Osteocyte (in vitro differentiated cells): ENCODE results near the gene PCYOX1L. TPM values are rescaled to one million over a fixed set of nuclear protein-coding genes. Genes with fewer than 3 reads are reported as not detected.
A peak's percentile ranks its signal among the peaks of the same experiment; 100 is the strongest.

ENCODE experiments used
- DNase-seq: peaks from one replicate; pipeline ENCODE4 v3.0.0; 2021; ENCODE audit warnings: mixed read lengths; ENCODE audit not compliant: unreplicated experiment; ENCODE audit errors: extremely low spot score
- H3K27ac Mint-ChIP-seq: one replicate; pipeline ENCODE4 v1.8.0; 2021; ENCODE audit warnings: mild to moderate bottlenecking, mixed read lengths; ENCODE audit not compliant: unreplicated experiment
- H3K27me3 Mint-ChIP-seq: one replicate; pipeline ENCODE4 v1.8.0; 2021; ENCODE audit warnings: mixed read lengths; ENCODE audit not compliant: unreplicated experiment
- H3K36me3 Mint-ChIP-seq: one replicate; pipeline ENCODE4 v1.8.0; 2021; ENCODE audit warnings: mixed read lengths; ENCODE audit not compliant: unreplicated experiment
- H3K4me1 Mint-ChIP-seq: one replicate; pipeline ENCODE4 v1.8.0; 2021; ENCODE audit warnings: mixed read lengths; ENCODE audit not compliant: unreplicated experiment
- H3K4me3 Mint-ChIP-seq: one replicate; pipeline ENCODE4 v1.8.0; 2021; ENCODE audit warnings: mild to moderate bottlenecking, moderate library complexity, mixed read lengths; ENCODE audit not compliant: unreplicated experiment
- H3K9me3 Mint-ChIP-seq: one replicate; pipeline ENCODE4 v1.8.0; 2021; ENCODE audit warnings: mixed read lengths; ENCODE audit not compliant: unreplicated experiment
- CTCF ChIP-seq: fragments of 200-600 bp; sonication (generic); IDR thresholded peaks from 2 replicates; pipeline ENCODE4 v1.5.0; 2021; ENCODE audit warnings: antibody characterized with exemption, mild to moderate bottlenecking, moderate library complexity
- total RNA-seq: library from RNA; stranded (reverse); gene quantifications from 2 replicates; pipeline ENCODE4 v1.2.1, GENCODE V29; 2021

Gene PCYOX1L
- total RNA-seq, 1 donor from 2014 or later: 7.7 TPM

GRCh38 chr5:149360272-149360671 lies 2.4 kb downstream of the PCYOX1L start:
- TF ChIP-seq CTCF: no peak
- no peak for DNase-seq
- H3K4me3 Mint-ChIP-seq: no peak overlapping the region
- H3K27me3 Mint-ChIP-seq: no peaks in the 10 kb centered on the region
- no peaks in the 10 kb centered on the region for H3K9me3 Mint-ChIP-seq
- H3K27ac Mint-ChIP-seq: no peak overlapping the region
- H3K36me3 Mint-ChIP-seq: peaks cover under 1% of the 10 kb centered on the region
- H3K4me1 Mint-ChIP-seq: peaks cover 8% of the 10 kb centered on the region

GRCh38 chr5:149362541-149362940 lies 4.7 kb downstream of the PCYOX1L start:
- peak; percentile 68 for DNase-seq
- no peak for TF ChIP-seq CTCF
- H3K9me3 Mint-ChIP-seq: no peaks in the 10 kb centered on the region
- no peaks in the 10 kb centered on the region for H3K27me3 Mint-ChIP-seq
- peaks cover 7% of the 10 kb centered on the region for H3K4me1 Mint-ChIP-seq
- no peak overlapping the region for H3K4me3 Mint-ChIP-seq
- no peaks in the 10 kb centered on the region for H3K36me3 Mint-ChIP-seq
- no peak overlapping the region for H3K27ac Mint-ChIP-seq

GRCh38 chr5:149363358-149363757 lies 5.5 kb downstream of the PCYOX1L start:
- no peak overlapping the region for H3K27ac Mint-ChIP-seq
- H3K4me3 Mint-ChIP-seq: no peak overlapping the region
- no peak for TF ChIP-seq CTCF
- peaks cover 4% of the 10 kb centered on the region for H3K4me1 Mint-ChIP-seq
- H3K27me3 Mint-ChIP-seq: no peaks in the 10 kb centered on the region
- no peaks in the 10 kb centered on the region for H3K36me3 Mint-ChIP-seq
- DNase-seq: peak; percentile 21
- H3K9me3 Mint-ChIP-seq: no peaks in the 10 kb centered on the region

GRCh38 chr5:149363936-149364335 lies 6.1 kb downstream of the PCYOX1L start:
- Mint-ChIP-seq H3K4me3 (no peak overlapping the region), H3K4me1 (peaks cover 2% of the 10 kb centered on the region), H3K27ac (no peak overlapping the region), H3K36me3 (no peaks in the 10 kb centered on the region), H3K9me3 (no peaks in the 10 kb centered on the region), H3K27me3 (no peaks in the 10 kb centered on the region)
- no peak for TF ChIP-seq CTCF
- DNase-seq: peak; percentile 75

- peak; percentile 59 for DNase-seq
- Mint-ChIP-seq H3K27me3 (no peaks in the 10 kb centered on the region), H3K4me3 (no peak overlapping the region), H3K27ac (no peak overlapping the region), H3K4me1 (peaks cover 2% of the 10 kb centered on the region), H3K9me3 (no peaks in the 10 kb centered on the region), H3K36me3 (no peaks in the 10 kb centered on the region)
- TF ChIP-seq CTCF: no peak
Measured at GRCh38 chr5:149364719-149365118, 6.9 kb downstream of the PCYOX1L start.
